ENCODE data around the gene ZNF613. TPM values are rescaled to one million over a fixed set of nuclear protein-coding genes. Genes with fewer than 3 reads are reported as not detected.
A peak's percentile ranks its signal among the peaks of the same experiment; 100 is the strongest.
"Not testable (repeated sequence)": the region's sequence is repeated elsewhere in the genome, so short reads cannot be mapped to it uniquely, and the experiment has no call there.

ZNF613 gene
- total and polyA plus RNA-seq, 9 donors = 4.6 to 6.9 (median 6.3) TPM

GRCh38 chr19:51927859-51928258 lies 587 bp downstream of the ZNF613 start:
- Histone ChIP-seq H3K4me1 (ENCODE audit: control insufficient read depth, insufficient read depth, low read length) (peaks cover 12% of the 10 kb centered on the region), H3K4me3 (ENCODE audit: low read length) (peak overlapping the region; percentile 89), H3K9me3 (replicated peaks; ENCODE audit: control insufficient read depth, low read depth, low read length) (peaks cover 6% of the 10 kb centered on the region), H3K27me3 (ENCODE audit: control insufficient read depth, insufficient read depth, low read length) (peaks cover 2% of the 10 kb centered on the region), H3K27ac (ENCODE audit: low read length) (peak overlapping the region; percentile 99), H3K36me3 (ENCODE audit: control insufficient read depth, insufficient read depth, low read length) (peaks cover 13% of the 10 kb centered on the region)
- 7% methylated on average over 6 of the region's 13 CpGs for WGBS (ENCODE audit: insufficient coverage)
- no peak for DNase-seq

- DNase-seq = no peak
- Histone ChIP-seq H3K9me3 (replicated peaks; ENCODE audit: control insufficient read depth, low read depth, low read length) (peaks cover 8% of the 10 kb centered on the region), H3K36me3 (ENCODE audit: control insufficient read depth, insufficient read depth, low read length) (peaks cover 35% of the 10 kb centered on the region), H3K27ac (ENCODE audit: low read length) (no peak overlapping the region), H3K4me1 (ENCODE audit: control insufficient read depth, insufficient read depth, low read length) (peaks cover 8% of the 10 kb centered on the region), H3K27me3 (ENCODE audit: control insufficient read depth, insufficient read depth, low read length) (no peaks in the 10 kb centered on the region), H3K4me3 (ENCODE audit: low read length) (no peak overlapping the region)
- 94% methylated on average over 8 of the region's 8 CpGs for WGBS (ENCODE audit: insufficient coverage)
These were observed 4.6 kb downstream of the ZNF613 start for GRCh38 chr19:51931921-51932320.

- DNase-seq = no peak
- H3K4me1 ChIP-seq (ENCODE audit: control insufficient read depth, insufficient read depth, low read length) = no peaks in the 10 kb centered on the region
- no peak overlapping the region for H3K4me3 ChIP-seq (ENCODE audit: low read length)
- no peak overlapping the region for H3K27ac ChIP-seq (ENCODE audit: low read length)
- peaks cover 69% of the 10 kb centered on the region for H3K36me3 ChIP-seq (ENCODE audit: control insufficient read depth, insufficient read depth, low read length)
- no CpG with 5 or more reads among the region's 2 CpGs for WGBS (ENCODE audit: insufficient coverage)
- peaks cover 37% of the 10 kb centered on the region for H3K9me3 ChIP-seq (replicated peaks; ENCODE audit: control insufficient read depth, low read depth, low read length)
- no peaks in the 10 kb centered on the region for H3K27me3 ChIP-seq (ENCODE audit: control insufficient read depth, insufficient read depth, low read length)
These were observed 11.7 kb downstream of the ZNF613 start for GRCh38 chr19:51938936-51939335.

GRCh38 chr19:51944798-51945552 lies 17.7 kb downstream of the ZNF613 start:
- peaks cover 79% of the 10 kb centered on the region for H3K9me3 ChIP-seq (replicated peaks; ENCODE audit: control insufficient read depth, low read depth, low read length)
- DNase-seq = no peak
- H3K27me3 ChIP-seq (ENCODE audit: control insufficient read depth, insufficient read depth, low read length) = no peaks in the 10 kb centered on the region
- H3K36me3 ChIP-seq (ENCODE audit: control insufficient read depth, insufficient read depth, low read length) = peaks cover 52% of the 10 kb centered on the region
- no peaks in the 10 kb centered on the region for H3K4me1 ChIP-seq (ENCODE audit: control insufficient read depth, insufficient read depth, low read length)
- WGBS (ENCODE audit: insufficient coverage) = no CpG with 5 or more reads among the region's 7 CpGs
- no peak overlapping the region for H3K4me3 ChIP-seq (ENCODE audit: low read length)
- no peak overlapping the region for H3K27ac ChIP-seq (ENCODE audit: low read length)

- Histone ChIP-seq H3K27ac (ENCODE audit: low read length) (no peak overlapping the region), H3K4me1 (ENCODE audit: control insufficient read depth, insufficient read depth, low read length) (no peaks in the 10 kb centered on the region), H3K9me3 (replicated peaks; ENCODE audit: control insufficient read depth, low read depth, low read length) (peaks cover 72% of the 10 kb centered on the region), H3K36me3 (ENCODE audit: control insufficient read depth, insufficient read depth, low read length) (peaks cover 36% of the 10 kb centered on the region), H3K27me3 (ENCODE audit: control insufficient read depth, insufficient read depth, low read length) (no peaks in the 10 kb centered on the region), H3K4me3 (ENCODE audit: low read length) (no peak overlapping the region)
- no CpG with 5 or more reads among the region's 1 CpG for WGBS (ENCODE audit: insufficient coverage)
- DNase-seq = no peak
These were observed 19.3 kb downstream of the ZNF613 start for GRCh38 chr19:51946602-51947001.

GRCh38 chr19:51948975-51949374 lies 21.7 kb downstream of the ZNF613 start:
- peaks cover 59% of the 10 kb centered on the region for H3K9me3 ChIP-seq (replicated peaks; ENCODE audit: control insufficient read depth, low read depth, low read length)

GRCh38 chr19:51957846-51958245 lies 30.6 kb downstream of the ZNF613 start:
- H3K4me1 ChIP-seq (ENCODE audit: control insufficient read depth, insufficient read depth, low read length); H3K4me3 ChIP-seq (ENCODE audit: low read length); H3K27ac ChIP-seq (ENCODE audit: low read length); H3K9me3 ChIP-seq (replicated peaks; ENCODE audit: control insufficient read depth, low read depth, low read length); H3K36me3 ChIP-seq (ENCODE audit: control insufficient read depth, insufficient read depth, low read length); H3K27me3 ChIP-seq (ENCODE audit: control insufficient read depth, insufficient read depth, low read length); DNase-seq: not testable (repeated sequence)
- no CpG with 5 or more reads among the region's 4 CpGs for WGBS (ENCODE audit: insufficient coverage)

More at GRCh38 chr19:51948975-51949374, 21.7 kb downstream of the ZNF613 start:
- Histone ChIP-seq H3K4me1 (ENCODE audit: control insufficient read depth, insufficient read depth, low read length) (no peaks in the 10 kb centered on the region), H3K4me3 (ENCODE audit: low read length) (peak overlapping the region; percentile 41), H3K27ac (ENCODE audit: low read length) (peak overlapping the region; percentile 55), H3K36me3 (ENCODE audit: control insufficient read depth, insufficient read depth, low read length) (peaks cover 16% of the 10 kb centered on the region), H3K27me3 (ENCODE audit: control insufficient read depth, insufficient read depth, low read length) (no peaks in the 10 kb centered on the region)
- DNase-seq = peak; percentile 70
- WGBS (ENCODE audit: insufficient coverage) = 19% methylated on average over 24 of the region's 25 CpGs

- WGBS (ENCODE audit: insufficient coverage) = no CpG with 5 or more reads among the region's 4 CpGs
- H3K9me3 ChIP-seq (replicated peaks; ENCODE audit: control insufficient read depth, low read depth, low read length) = peaks cover 14% of the 10 kb centered on the region
- H3K27me3 ChIP-seq (ENCODE audit: control insufficient read depth, insufficient read depth, low read length) = no peaks in the 10 kb centered on the region
These were observed 32.5 kb downstream of the ZNF613 start for GRCh38 chr19:51959791-51960190.

GRCh38 chr19:51960621-51961233 lies 33.5 kb downstream of the ZNF613 start:
- not testable (repeated sequence) for H3K27ac ChIP-seq (ENCODE audit: low read length); DNase-seq; H3K4me1 ChIP-seq (ENCODE audit: control insufficient read depth, insufficient read depth, low read length); H3K4me3 ChIP-seq (ENCODE audit: low read length); H3K27me3 ChIP-seq (ENCODE audit: control insufficient read depth, insufficient read depth, low read length)
- Histone ChIP-seq H3K36me3 (ENCODE audit: control insufficient read depth, insufficient read depth, low read length) (peaks cover 12% of the 10 kb centered on the region), H3K9me3 (replicated peaks; ENCODE audit: control insufficient read depth, low read depth, low read length) (peaks cover 23% of the 10 kb centered on the region)
- WGBS (ENCODE audit: insufficient coverage) = 31% methylated on average over 2 of the region's 7 CpGs

More at GRCh38 chr19:51959791-51960190, 32.5 kb downstream of the ZNF613 start:
- DNase-seq = no peak
- Histone ChIP-seq H3K27ac (ENCODE audit: low read length) (no peak overlapping the region), H3K4me3 (ENCODE audit: low read length) (no peak overlapping the region), H3K4me1 (ENCODE audit: control insufficient read depth, insufficient read depth, low read length) (no peaks in the 10 kb centered on the region), H3K36me3 (ENCODE audit: control insufficient read depth, insufficient read depth, low read length) (peaks cover 2% of the 10 kb centered on the region)

- DNase-seq = no peak
- H3K4me1 ChIP-seq (ENCODE audit: control insufficient read depth, insufficient read depth, low read length) = no peaks in the 10 kb centered on the region
- H3K4me3 ChIP-seq (ENCODE audit: low read length) = no peak overlapping the region
- peaks cover 47% of the 10 kb centered on the region for H3K36me3 ChIP-seq (ENCODE audit: control insufficient read depth, insufficient read depth, low read length)
- H3K27ac ChIP-seq (ENCODE audit: low read length) = no peak overlapping the region
- peaks cover 59% of the 10 kb centered on the region for H3K9me3 ChIP-seq (replicated peaks; ENCODE audit: control insufficient read depth, low read depth, low read length)
- no peaks in the 10 kb centered on the region for H3K27me3 ChIP-seq (ENCODE audit: control insufficient read depth, insufficient read depth, low read length)
- no CpG with 5 or more reads among the region's 5 CpGs for WGBS (ENCODE audit: insufficient coverage)
These were observed 38.3 kb downstream of the ZNF613 start for GRCh38 chr19:51965583-51965982.

Measured in muscle of leg (tissue), 11 donors.